Measurements from ENCODE around the gene YARS1. TPM values are rescaled to one million over a fixed set of nuclear protein-coding genes. Genes with fewer than 3 reads are reported as not detected.

Gene YARS1
- total RNA-seq, 1 donor from 2014 or later = 219 TPM

GRCh38 chr1:32830092-32830852 is 13.1 kb upstream of the YARS1 start:
- Histone ChIP-seq H3K9ac (ENCODE audit: low read length) (no peak overlapping the region), H3K4me1 (ENCODE audit: insufficient read depth, low read length) (no peaks in the 10 kb centered on the region), H3K4me2 (ENCODE audit: low read length) (no peak overlapping the region), H3K79me2 (ENCODE audit: insufficient read depth, low read length) (peaks cover 4% of the 10 kb centered on the region), H3K36me3 (ENCODE audit: insufficient read depth, low read length) (peaks cover 53% of the 10 kb centered on the region), H3K4me3 (ENCODE audit: insufficient read depth, low read depth, low read length) (no peak overlapping the region), H3K27ac (ENCODE audit: low read depth, low read length) (no peak overlapping the region), H3K27me3 (ENCODE audit: insufficient read depth, low read length) (no peaks in the 10 kb centered on the region), H3K9me3 (ENCODE audit: insufficient read depth, low read depth, low read length) (no peaks in the 10 kb centered on the region), H2AFZ (ENCODE audit: low read depth, low read length) (no peak overlapping the region), H4K20me1 (ENCODE audit: insufficient read depth, low read length) (no peaks in the 10 kb centered on the region)
- Mint-ChIP-seq H3K36me3 (ENCODE audit: low read depth, unreplicated experiment) (peaks cover 8% of the 10 kb centered on the region), H3K9me3 (ENCODE audit: unreplicated experiment) (no peaks in the 10 kb centered on the region), H3K4me1 (ENCODE audit: low read depth, unreplicated experiment) (no peaks in the 10 kb centered on the region), H3K4me3 (ENCODE audit: unreplicated experiment) (no peak overlapping the region), H3K27me3 (ENCODE audit: low read depth, unreplicated experiment) (no peaks in the 10 kb centered on the region), H3K27ac (ENCODE audit: unreplicated experiment) (no peak overlapping the region)
- no peak for TF ChIP-seq EZH2 (IDR thresholded peaks at IDR 0.05; ENCODE audit: insufficient read depth, low read length)
- TF ChIP-seq CTCF (IDR thresholded peaks at IDR 0.05; ENCODE audit: insufficient read depth, low read depth, low read length) = no peak
- no peak for DNase-seq (ENCODE audit: low read depth)
- FAIRE-seq = no peak

- no peak overlapping the region for H3K9ac ChIP-seq (ENCODE audit: low read length)
- no peak overlapping the region for H3K27ac Mint-ChIP-seq (ENCODE audit: unreplicated experiment)
- H4K20me1 ChIP-seq (ENCODE audit: insufficient read depth, low read length) = no peaks in the 10 kb centered on the region
- H3K9me3 ChIP-seq (ENCODE audit: insufficient read depth, low read depth, low read length) = no peaks in the 10 kb centered on the region
- H3K4me1 Mint-ChIP-seq (ENCODE audit: low read depth, unreplicated experiment) = no peaks in the 10 kb centered on the region
- H3K9me3 Mint-ChIP-seq (ENCODE audit: unreplicated experiment) = no peaks in the 10 kb centered on the region
- TF ChIP-seq CTCF (IDR thresholded peaks at IDR 0.05; ENCODE audit: insufficient read depth, low read depth, low read length) (no peak), EZH2 (IDR thresholded peaks at IDR 0.05; ENCODE audit: insufficient read depth, low read length) (no peak)
- H3K27me3 ChIP-seq (ENCODE audit: insufficient read depth, low read length) = no peaks in the 10 kb centered on the region
- no peak overlapping the region for H2AFZ ChIP-seq (ENCODE audit: low read depth, low read length)
- H3K79me2 ChIP-seq (ENCODE audit: insufficient read depth, low read length) = peaks cover 4% of the 10 kb centered on the region
- H3K4me3 ChIP-seq (ENCODE audit: insufficient read depth, low read depth, low read length) = no peak overlapping the region
- H3K36me3 ChIP-seq (ENCODE audit: insufficient read depth, low read length) = peaks cover 50% of the 10 kb centered on the region
- H3K36me3 Mint-ChIP-seq (ENCODE audit: low read depth, unreplicated experiment) = peaks cover 8% of the 10 kb centered on the region
- no peak overlapping the region for H3K27ac ChIP-seq (ENCODE audit: low read depth, low read length)
- no peaks in the 10 kb centered on the region for H3K4me1 ChIP-seq (ENCODE audit: insufficient read depth, low read length)
- no peaks in the 10 kb centered on the region for H3K27me3 Mint-ChIP-seq (ENCODE audit: low read depth, unreplicated experiment)
- DNase-seq (ENCODE audit: low read depth) (no peak), FAIRE-seq (no peak)
- H3K4me2 ChIP-seq (ENCODE audit: low read length) = no peak overlapping the region
- H3K4me3 Mint-ChIP-seq (ENCODE audit: unreplicated experiment) = no peak overlapping the region
These were observed 11.2 kb upstream of the YARS1 start for GRCh38 chr1:32828341-32828740.

- FAIRE-seq = no peak
- Histone ChIP-seq H4K20me1 (ENCODE audit: insufficient read depth, low read length) (no peaks in the 10 kb centered on the region), H3K4me1 (ENCODE audit: insufficient read depth, low read length) (no peaks in the 10 kb centered on the region), H3K79me2 (ENCODE audit: insufficient read depth, low read length) (peaks cover 28% of the 10 kb centered on the region), H3K36me3 (ENCODE audit: insufficient read depth, low read length) (peaks cover 32% of the 10 kb centered on the region), H3K9ac (ENCODE audit: low read length) (no peak overlapping the region), H2AFZ (ENCODE audit: low read depth, low read length) (no peak overlapping the region), H3K4me3 (ENCODE audit: insufficient read depth, low read depth, low read length) (no peak overlapping the region), H3K9me3 (ENCODE audit: insufficient read depth, low read depth, low read length) (no peaks in the 10 kb centered on the region), H3K27me3 (ENCODE audit: insufficient read depth, low read length) (no peaks in the 10 kb centered on the region), H3K27ac (ENCODE audit: low read depth, low read length) (no peak overlapping the region), H3K4me2 (ENCODE audit: low read length) (no peak overlapping the region)
- no peak for DNase-seq (ENCODE audit: low read depth)
- TF ChIP-seq CTCF (IDR thresholded peaks at IDR 0.05; ENCODE audit: insufficient read depth, low read depth, low read length) (no peak), EZH2 (IDR thresholded peaks at IDR 0.05; ENCODE audit: insufficient read depth, low read length) (no peak)
- Mint-ChIP-seq H3K36me3 (ENCODE audit: low read depth, unreplicated experiment) (peaks cover 8% of the 10 kb centered on the region), H3K9me3 (ENCODE audit: unreplicated experiment) (no peaks in the 10 kb centered on the region), H3K4me3 (ENCODE audit: unreplicated experiment) (no peak overlapping the region), H3K27ac (ENCODE audit: unreplicated experiment) (no peak overlapping the region), H3K27me3 (ENCODE audit: low read depth, unreplicated experiment) (no peaks in the 10 kb centered on the region), H3K4me1 (ENCODE audit: low read depth, unreplicated experiment) (no peaks in the 10 kb centered on the region)
These were observed 8.0 kb upstream of the YARS1 start for GRCh38 chr1:32825181-32825580.

Measured in astrocyte (in vitro differentiated cells and primary cell).